ENCODE results near the gene LRRTM4. TPM values are rescaled to one million over a fixed set of nuclear protein-coding genes. Genes with fewer than 3 reads are reported as not detected.

The LRRTM4 gene
- total RNA-seq, 1 donor from 2014 or later: not detected

- TF ChIP-seq, protein P1, sequence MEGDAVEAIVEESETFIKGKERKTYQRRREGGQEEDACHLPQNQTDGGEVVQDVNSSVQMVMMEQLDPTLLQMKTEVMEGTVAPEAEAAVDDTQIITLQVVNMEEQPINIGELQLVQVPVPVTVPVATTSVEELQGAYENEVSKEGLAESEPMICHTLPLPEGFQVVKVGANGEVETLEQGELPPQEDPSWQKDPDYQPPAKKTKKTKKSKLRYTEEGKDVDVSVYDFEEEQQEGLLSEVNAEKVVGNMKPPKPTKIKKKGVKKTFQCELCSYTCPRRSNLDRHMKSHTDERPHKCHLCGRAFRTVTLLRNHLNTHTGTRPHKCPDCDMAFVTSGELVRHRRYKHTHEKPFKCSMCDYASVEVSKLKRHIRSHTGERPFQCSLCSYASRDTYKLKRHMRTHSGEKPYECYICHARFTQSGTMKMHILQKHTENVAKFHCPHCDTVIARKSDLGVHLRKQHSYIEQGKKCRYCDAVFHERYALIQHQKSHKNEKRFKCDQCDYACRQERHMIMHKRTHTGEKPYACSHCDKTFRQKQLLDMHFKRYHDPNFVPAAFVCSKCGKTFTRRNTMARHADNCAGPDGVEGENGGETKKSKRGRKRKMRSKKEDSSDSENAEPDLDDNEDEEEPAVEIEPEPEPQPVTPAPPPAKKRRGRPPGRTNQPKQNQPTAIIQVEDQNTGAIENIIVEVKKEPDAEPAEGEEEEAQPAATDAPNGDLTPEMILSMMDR (IDR thresholded peaks at IDR 0.05; ENCODE audit: insufficient read depth, low read length, poor library complexity, severe bottlenecking): no peak
Measured at GRCh38 chr2:77018219-77018618, 504.0 kb downstream of the LRRTM4 start.

GRCh38 chr2:77017355-77017745 lies 504.8 kb downstream of the LRRTM4 start:
- no peaks in the 10 kb centered on the region for H3K36me3 ChIP-seq (ENCODE audit: control insufficient read depth, insufficient read depth, low read length)
- no peaks in the 10 kb centered on the region for H3K27me3 ChIP-seq (ENCODE audit: control insufficient read depth, insufficient read depth, low read length)
- TF ChIP-seq, protein P1 (IDR thresholded peaks at IDR 0.05; ENCODE audit: insufficient read depth, low read length, poor library complexity, severe bottlenecking): no peak
- no peak overlapping the region for H3K4me3 ChIP-seq (ENCODE audit: low read depth, low read length)
- no peak for DNase-seq (ENCODE audit: low read depth)

More at GRCh38 chr2:77018219-77018618, 504.0 kb downstream of the LRRTM4 start:
- Histone ChIP-seq H3K27me3 (ENCODE audit: control insufficient read depth, insufficient read depth, low read length) (no peaks in the 10 kb centered on the region), H3K36me3 (ENCODE audit: control insufficient read depth, insufficient read depth, low read length) (no peaks in the 10 kb centered on the region), H3K4me3 (ENCODE audit: low read depth, low read length) (no peak overlapping the region)
- DNase-seq (ENCODE audit: low read depth): no peak

DNA sequence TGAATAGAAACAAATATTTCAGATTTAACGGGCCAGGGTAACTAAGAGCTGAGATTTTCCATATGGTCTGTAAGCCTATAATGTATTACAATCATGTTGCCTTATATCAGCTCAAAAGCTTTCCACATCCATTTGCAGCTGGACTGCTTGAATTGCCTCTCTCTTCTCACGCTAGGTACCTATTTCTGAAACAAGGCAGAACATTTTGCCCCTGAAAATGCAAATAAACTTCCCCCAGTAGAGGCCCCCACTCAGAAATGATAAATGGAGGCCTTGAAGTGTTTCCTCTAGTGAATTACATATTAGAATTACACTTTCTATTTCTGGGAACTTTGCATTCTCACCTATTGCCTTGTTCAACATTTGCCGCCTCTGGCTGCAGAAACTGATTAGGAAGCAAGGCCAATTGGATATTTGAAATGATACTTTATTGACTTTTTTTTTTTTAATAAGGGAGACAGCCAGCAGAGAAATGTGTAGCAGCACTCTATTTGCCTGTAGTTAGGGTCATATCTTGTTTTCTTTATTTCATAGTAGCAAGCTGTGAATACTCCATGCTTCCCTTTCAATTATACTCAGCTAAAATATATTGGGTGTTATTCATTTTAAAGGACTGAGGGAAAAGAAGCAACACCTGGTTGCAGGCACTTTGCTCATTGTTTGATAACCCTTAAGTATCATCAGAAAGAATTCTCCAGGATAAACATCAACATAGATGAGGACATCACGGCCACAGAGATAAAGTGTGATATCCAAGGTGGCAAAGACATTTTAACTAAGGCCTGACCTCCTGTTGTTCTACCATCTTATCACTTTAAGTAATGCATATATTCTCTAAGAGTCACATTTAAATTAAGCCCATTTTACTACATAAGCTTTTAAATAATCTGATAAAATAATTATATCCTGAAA lies 505.5 kb downstream of the LRRTM4 start:
- TF ChIP-seq, protein P1 (IDR thresholded peaks at IDR 0.05; ENCODE audit: insufficient read depth, low read length, poor library complexity, severe bottlenecking): no peak
- DNase-seq (ENCODE audit: low read depth): no peak
- Histone ChIP-seq H3K4me3 (ENCODE audit: low read depth, low read length) (no peak overlapping the region), H3K36me3 (ENCODE audit: control insufficient read depth, insufficient read depth, low read length) (no peaks in the 10 kb centered on the region), H3K27me3 (ENCODE audit: control insufficient read depth, insufficient read depth, low read length) (no peaks in the 10 kb centered on the region)

GRCh38 chr2:77013953-77014352 lies 508.2 kb downstream of the LRRTM4 start:
- TF ChIP-seq, protein P1 (IDR thresholded peaks at IDR 0.05; ENCODE audit: insufficient read depth, low read length, poor library complexity, severe bottlenecking): no peak
- no peak overlapping the region for H3K4me3 ChIP-seq (ENCODE audit: low read depth, low read length)
- H3K27me3 ChIP-seq (ENCODE audit: control insufficient read depth, insufficient read depth, low read length): no peaks in the 10 kb centered on the region
- no peaks in the 10 kb centered on the region for H3K36me3 ChIP-seq (ENCODE audit: control insufficient read depth, insufficient read depth, low read length)
- no peak for DNase-seq (ENCODE audit: low read depth)

DNA sequence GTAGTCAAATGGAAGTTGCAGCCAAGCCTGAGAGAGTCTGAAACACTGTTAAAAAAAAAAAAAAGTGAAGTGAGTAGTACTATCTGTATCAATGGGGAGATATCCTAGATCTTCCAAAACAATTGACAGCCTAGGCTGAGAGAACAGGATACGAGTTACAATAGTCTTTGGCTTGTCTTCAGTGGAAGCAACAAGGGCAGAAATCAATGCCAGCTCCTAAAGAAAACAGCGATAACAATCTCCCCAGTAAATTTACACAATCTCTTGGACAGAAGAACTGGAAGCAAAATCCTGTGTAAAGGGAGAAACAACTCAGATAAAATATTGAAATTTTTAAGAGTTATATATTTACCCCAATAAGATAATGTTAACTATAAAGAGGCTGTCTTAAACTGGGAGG lies 508.7 kb downstream of the LRRTM4 start:
- TF ChIP-seq, protein P1 (IDR thresholded peaks at IDR 0.05; ENCODE audit: insufficient read depth, low read length, poor library complexity, severe bottlenecking): no peak
- H3K36me3 ChIP-seq (ENCODE audit: control insufficient read depth, insufficient read depth, low read length): no peaks in the 10 kb centered on the region
- no peaks in the 10 kb centered on the region for H3K27me3 ChIP-seq (ENCODE audit: control insufficient read depth, insufficient read depth, low read length)
- no peak for DNase-seq (ENCODE audit: low read depth)
- H3K4me3 ChIP-seq (ENCODE audit: low read depth, low read length): no peak overlapping the region

All from kidney epithelial cell (primary cell).